H9 (cell line): ENCODE measurements around the gene VPS25. TPM values are rescaled to one million over a fixed set of nuclear protein-coding genes. Genes with fewer than 3 reads are reported as not detected.
A peak's percentile ranks its signal among the peaks of the same experiment; 100 is the strongest.

ENCODE experiments used
- DNase-seq: peaks from one replicate; pipeline ENCODE4 v3.0.0-alpha.2; 2017
- H2AFZ ChIP-seq: one replicate; pipeline ENCODE4 v1.6.1; 2013; ENCODE audit warnings: mild to moderate bottlenecking, low read length, control low read depth, moderate library complexity
- H2AK5ac ChIP-seq: 2 replicates; pipeline ENCODE4 v1.6.1; 2013; ENCODE audit warnings: low read length, control low read depth, mixed read lengths; ENCODE audit not compliant: insufficient read length
- H2BK120ac ChIP-seq: one replicate; pipeline ENCODE4 v1.6.1; 2013; ENCODE audit warnings: low read depth, mild to moderate bottlenecking, low read length, control low read depth, inconsistent platforms; ENCODE audit not compliant: poor library complexity, severe bottlenecking
- H2BK12ac ChIP-seq: 2 replicates; pipeline ENCODE4 v1.6.1; 2013; ENCODE audit warnings: low read length, control low read depth, mixed read lengths, low read depth; ENCODE audit not compliant: insufficient read length
- H2BK15ac ChIP-seq: 2 replicates; pipeline ENCODE4 v1.6.1; 2013; ENCODE audit warnings: low read depth, low read length, control low read depth
- H2BK20ac ChIP-seq: one replicate; pipeline ENCODE4 v1.6.1; 2013; ENCODE audit warnings: low read depth, mild to moderate bottlenecking, low read length, control low read depth, inconsistent platforms; ENCODE audit not compliant: poor library complexity, severe bottlenecking
- H2BK5ac ChIP-seq: 2 replicates; pipeline ENCODE4 v1.6.1; 2013; ENCODE audit warnings: low read length, control low read depth, mixed read lengths; ENCODE audit not compliant: insufficient read length
- H3K14ac ChIP-seq: 2 replicates; pipeline ENCODE4 v1.6.1; 2013; ENCODE audit warnings: low read length, control low read depth; ENCODE audit not compliant: insufficient read depth
- H3K18ac ChIP-seq: 2 replicates; pipeline ENCODE4 v1.6.1; 2013; ENCODE audit warnings: low read depth, mild to moderate bottlenecking, mixed read lengths, low read length, control low read depth; ENCODE audit not compliant: insufficient read length
- H3K23ac ChIP-seq: 2 replicates; pipeline ENCODE4 v1.6.1; 2013; ENCODE audit warnings: low read length, control low read depth, mixed read lengths, low read depth; ENCODE audit not compliant: insufficient read length
- H3K23me2 ChIP-seq: 2 replicates; pipeline ENCODE4 v1.6.1; 2013; ENCODE audit warnings: low read depth, mild to moderate bottlenecking, mixed read lengths, low read length, control low read depth; ENCODE audit not compliant: insufficient read length, poor library complexity, severe bottlenecking
- H3K27ac ChIP-seq: 2 replicates; pipeline ENCODE4 v1.5.1; 2013; ENCODE audit warnings: low read length, control low read depth, mixed read lengths, low read depth; ENCODE audit not compliant: insufficient read length
- H3K27me3 ChIP-seq: 2 replicates; pipeline ENCODE4 v1.6.1; 2013; ENCODE audit warnings: low read length, control low read depth, inconsistent platforms; ENCODE audit not compliant: insufficient read depth
- H3K4ac ChIP-seq: 2 replicates; pipeline ENCODE4 v1.6.1; 2013; ENCODE audit warnings: low read depth, mild to moderate bottlenecking, control low read depth, inconsistent platforms, low read length, moderate library complexity
- H3K4me1 ChIP-seq: 2 replicates; pipeline ENCODE4 v1.6.1; 2013; ENCODE audit warnings: low read length, control low read depth, inconsistent platforms; ENCODE audit not compliant: insufficient read depth
- H3K4me2 ChIP-seq: 2 replicates; pipeline ENCODE4 v1.6.1; 2013; ENCODE audit warnings: low read length, control low read depth, mixed read lengths; ENCODE audit not compliant: insufficient read length, insufficient read depth
- H3K56ac ChIP-seq: 2 replicates; pipeline ENCODE4 v1.6.1; 2013; ENCODE audit warnings: low read depth, mild to moderate bottlenecking, mixed read lengths, low read length, control low read depth; ENCODE audit not compliant: insufficient read length
- H3K79me1 ChIP-seq: 2 replicates; pipeline ENCODE4 v1.6.1; 2013; ENCODE audit warnings: low read depth, mild to moderate bottlenecking, moderate library complexity, low read length, control low read depth, inconsistent platforms; ENCODE audit not compliant: insufficient read depth, poor library complexity, severe bottlenecking
- H3K79me2 ChIP-seq: 2 replicates; pipeline ENCODE4 v1.6.1; 2013; ENCODE audit warnings: low read length, control low read depth, inconsistent platforms; ENCODE audit not compliant: insufficient read depth
- H3K9ac ChIP-seq: 2 replicates; pipeline ENCODE4 v1.6.1; 2013; ENCODE audit warnings: low read length, control low read depth, mixed read lengths; ENCODE audit not compliant: insufficient read length; ENCODE audit errors: extremely low read depth
- H3K9me3 ChIP-seq: one replicate; pipeline ENCODE4 v1.6.1; 2013; ENCODE audit warnings: low read depth, low read length, inconsistent platforms; ENCODE audit not compliant: control insufficient read depth
- H3T11ph ChIP-seq: one replicate; pipeline ENCODE4 v1.6.1; 2013; ENCODE audit warnings: mild to moderate bottlenecking, low read length, control low read depth, inconsistent platforms
- H4K20me1 ChIP-seq: one replicate; pipeline ENCODE4 v1.6.1; 2013; ENCODE audit not compliant: control insufficient read depth, insufficient read length, insufficient read depth
- H4K5ac ChIP-seq: 2 replicates; pipeline ENCODE4 v1.6.1; 2013; ENCODE audit warnings: low read depth, mild to moderate bottlenecking, mixed read lengths, low read length, control low read depth; ENCODE audit not compliant: insufficient read length
- H4K8ac ChIP-seq: replicated peaks from 2 replicates; pipeline ENCODE4 v1.6.1; 2013; ENCODE audit warnings: low read length, control low read depth, mixed read lengths, low read depth; ENCODE audit not compliant: insufficient read length
- H4K91ac ChIP-seq: 2 replicates; pipeline ENCODE4 v1.6.1; 2013; ENCODE audit warnings: low read depth, mild to moderate bottlenecking, moderate library complexity, mixed read lengths, low read length, control low read depth; ENCODE audit not compliant: insufficient read length
- H3K27ac Mint-ChIP-seq, 3 experiments: 2 replicates in 2 of 3; 3 replicates in 1 of 3; pipeline ENCODE4 v1.8.0; 2020 to 2021; ENCODE audit warnings: mixed read lengths in 3 of 3, mild to moderate bottlenecking in 1 of 3, moderate library complexity in 1 of 3
- H3K27me3 Mint-ChIP-seq: 2 replicates; pipeline ENCODE4 v1.8.0; 2021; ENCODE audit warnings: low read depth, mild to moderate bottlenecking, moderate library complexity, mixed read lengths
- H3K36me3 Mint-ChIP-seq, 3 experiments: 2 replicates in 2 of 3; 3 replicates in 1 of 3; pipeline ENCODE4 v1.8.0; 2020 to 2021; ENCODE audit warnings: low read depth in 3 of 3, mixed read lengths in 3 of 3; ENCODE audit not compliant: insufficient read depth in 1 of 3
- H3K4me1 Mint-ChIP-seq, 2 experiments: 2 replicates each; pipeline ENCODE4 v1.8.0; 2020; ENCODE audit warnings: mixed read lengths in 2 of 2
- H3K4me3 Mint-ChIP-seq, 2 experiments: 2 replicates in 1 of 2; 3 replicates in 1 of 2; pipeline ENCODE4 v1.8.0; 2020 to 2021; ENCODE audit warnings: mild to moderate bottlenecking in 2 of 2, mixed read lengths in 2 of 2, moderate library complexity in 1 of 2
- H3K9me3 Mint-ChIP-seq, 2 experiments: 2 replicates in 1 of 2; 3 replicates in 1 of 2; pipeline ENCODE4 v1.8.0; 2020; ENCODE audit warnings: mild to moderate bottlenecking in 2 of 2, mixed read lengths in 2 of 2, moderate library complexity in 1 of 2
- CTCF ChIP-seq: fragments of 200-600 bp; sonication (generic); conservative IDR thresholded peaks from 3 replicates; pipeline ENCODE4 v1.8.0; 2021; ENCODE audit warnings: antibody characterized with exemption, mild to moderate bottlenecking
- WGBS: extraction: QIAGEN DNeasy Blood & Tissue Kit; methylation state at CpG from one replicate; pipeline ENCODE4 v1.1.7; 2013; ENCODE audit warnings: missing lambda C conversion rate, low lambda C conversion rate, mixed read lengths; ENCODE audit not compliant: insufficient read length; ENCODE audit errors: extremely low coverage; 5-methylcytosine and 5-hydroxymethylcytosine counted together
- total RNA-seq: library from RNA; stranded (reverse); gene quantifications from 2 replicates; pipeline ENCODE4 v1.2.1, GENCODE V29; 2021

Gene VPS25
- total RNA-seq, 1 experiment from 2014 or later: 113 TPM

- no peak overlapping the region for H2AFZ ChIP-seq
- no peaks in the 10 kb centered on the region for H3K79me2 ChIP-seq
- no peak overlapping the region for H2BK15ac ChIP-seq
- no peak overlapping the region for H2AK5ac ChIP-seq
- H3K56ac ChIP-seq: no peak overlapping the region
- H2BK5ac ChIP-seq: no peak overlapping the region
- H4K8ac ChIP-seq: no peak overlapping the region
- H4K20me1 ChIP-seq: no peaks in the 10 kb centered on the region
- no peak overlapping the region for H3K4ac ChIP-seq
- peak overlapping the region; percentile 70 for H3K4me2 ChIP-seq
- peaks cover 5 to 8% of the 10 kb centered on the region in 2 experiments for H3K9me3 Mint-ChIP-seq
- no peak overlapping the region for H4K91ac ChIP-seq
- H3K4me3 Mint-ChIP-seq: peak overlapping the region; percentile 92
- no peaks in the 10 kb centered on the region; the same call in 1 of the 2 replicates for H3K4me1 ChIP-seq
- no peak for TF ChIP-seq CTCF
- no peak for DNase-seq
- no peak overlapping the region for H3K23ac ChIP-seq
- H3K27ac ChIP-seq: no peak overlapping the region
- no peaks in the 10 kb centered on the region for H3K79me1 ChIP-seq
- no peaks in the 10 kb centered on the region for H3K27me3 ChIP-seq
- H3K18ac ChIP-seq: no peak overlapping the region
- no CpG with 5 or more reads among the region's 10 CpGs for WGBS
- H3K23me2 ChIP-seq: no peaks in the 10 kb centered on the region
- H3K4me1 Mint-ChIP-seq: peaks cover 6 to 7% of the 10 kb centered on the region in 2 experiments
- H3K9me3 ChIP-seq: no peaks in the 10 kb centered on the region
- H3K14ac ChIP-seq: no peak overlapping the region
- no peak overlapping the region for H2BK12ac ChIP-seq
- no peak overlapping the region for H4K5ac ChIP-seq
- peak overlapping the region; percentile 86 for H3K9ac ChIP-seq
- no peak overlapping the region for H2BK20ac ChIP-seq
- peaks cover 30% of the 10 kb centered on the region for H3K27me3 Mint-ChIP-seq
- H3T11ph ChIP-seq: no peak overlapping the region
- peaks cover 5 to 24% (median 20%) of the 10 kb centered on the region in 3 experiments; a peak in 6 of 7 replicates for H3K36me3 Mint-ChIP-seq
- no peak overlapping the region for H2BK120ac ChIP-seq
- peak overlapping the region in 2 of 3 experiments; percentile 52 to 83; a peak in 3 of 7 replicates for H3K27ac Mint-ChIP-seq
These were observed 24.7 kb downstream of the VPS25 start for GRCh38 chr17:42798011-42798382.
